Stimulated activated CD8-positive, alpha-beta memory T cell treated with anti-CD3 and anti-CD28 coated beads, Interleukin-4, amount 100 ng/mL, for 48 hours (primary cell): ENCODE results near the gene PPP1CA.

Experiments
- DNase-seq: peaks from one replicate; pipeline ENCODE4 v3.0.0-alpha.2; 2020

Gene PPP1CA

DNA sequence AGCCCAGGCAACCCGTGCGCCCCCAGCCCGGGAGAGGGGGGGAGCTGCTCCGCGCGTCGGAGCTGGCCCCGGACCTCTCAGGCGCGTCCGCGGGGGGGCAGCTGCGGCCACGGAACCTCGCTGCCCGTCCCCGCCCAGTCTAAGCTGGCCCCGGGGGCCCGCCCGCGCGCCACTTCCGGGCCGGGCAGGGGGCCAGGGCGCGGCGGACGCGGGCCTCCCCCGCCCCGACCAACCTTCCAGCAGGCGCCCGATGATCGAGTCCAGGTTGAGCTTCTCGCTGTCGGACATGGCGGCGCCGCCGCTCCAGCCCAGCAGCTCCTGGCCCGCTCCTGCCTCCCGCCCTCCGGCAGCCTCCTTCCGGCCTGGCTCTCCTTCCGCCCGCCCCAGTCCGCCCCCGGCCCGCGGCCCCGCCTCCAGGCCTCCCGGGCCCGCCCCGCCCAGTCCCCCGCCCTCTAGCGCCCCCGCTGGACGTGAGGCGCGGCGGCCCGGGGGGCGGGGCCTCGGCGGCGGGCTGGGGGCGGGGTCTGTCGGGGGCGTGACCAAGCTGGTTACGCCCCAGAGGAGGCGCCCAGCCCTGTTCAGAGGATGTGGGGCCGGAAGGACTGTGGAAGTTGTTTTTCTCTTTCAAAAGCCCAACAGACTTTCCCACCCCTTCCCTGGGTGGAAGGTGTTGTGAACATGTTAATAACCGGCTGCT is at the start of gene PPP1CA:
TSS of gene PPP1CA (minus strand) at position 364 of the 697 bp plus-strand sequence. CDS start at position 288, 76 bp downstream.
- DNase-seq, result peak; percentile 92

GRCh38 chr11:67450796-67451657 is 49.4 kb upstream of the PPP1CA start:
- DNase-seq, result no peak

DNA sequence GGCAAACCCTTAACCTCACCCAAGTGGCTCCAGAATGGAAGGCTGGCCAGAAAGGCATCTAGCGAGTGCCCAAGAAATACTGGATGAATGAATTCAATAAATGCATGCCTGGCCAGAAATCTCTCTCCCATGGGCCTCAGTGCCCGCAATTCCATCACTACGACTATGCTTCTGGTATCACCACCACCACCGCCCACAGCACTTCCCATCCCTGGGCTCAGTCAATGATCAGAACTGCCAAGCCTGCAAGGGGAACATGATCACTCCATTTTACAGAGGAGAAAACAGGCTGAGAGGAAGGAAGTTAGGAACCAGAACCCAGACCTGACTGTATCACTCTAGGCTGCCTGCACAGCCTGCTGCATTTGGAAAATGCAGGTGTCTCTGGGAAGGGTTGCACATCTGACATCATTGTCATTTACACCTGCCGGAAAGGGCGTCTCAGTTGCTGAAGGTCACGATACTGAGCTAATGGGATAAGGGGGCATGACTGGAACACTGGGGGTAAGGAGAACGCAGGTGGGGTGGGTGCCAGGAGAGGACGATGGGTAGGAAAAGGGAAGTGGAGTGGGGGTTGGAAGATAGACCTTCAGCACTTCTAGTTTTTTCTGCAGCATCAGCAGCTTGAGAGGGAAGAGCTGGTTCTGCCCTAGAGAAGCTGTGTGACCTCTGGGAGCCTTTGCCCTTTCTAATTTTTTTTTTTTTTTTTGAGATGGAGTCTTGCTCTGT is 47.6 kb upstream of the PPP1CA start:
- no peak for DNase-seq

GRCh38 chr11:67448220-67448609 is 46.6 kb upstream of the PPP1CA start:
- DNase-seq, result no peak

DNA sequence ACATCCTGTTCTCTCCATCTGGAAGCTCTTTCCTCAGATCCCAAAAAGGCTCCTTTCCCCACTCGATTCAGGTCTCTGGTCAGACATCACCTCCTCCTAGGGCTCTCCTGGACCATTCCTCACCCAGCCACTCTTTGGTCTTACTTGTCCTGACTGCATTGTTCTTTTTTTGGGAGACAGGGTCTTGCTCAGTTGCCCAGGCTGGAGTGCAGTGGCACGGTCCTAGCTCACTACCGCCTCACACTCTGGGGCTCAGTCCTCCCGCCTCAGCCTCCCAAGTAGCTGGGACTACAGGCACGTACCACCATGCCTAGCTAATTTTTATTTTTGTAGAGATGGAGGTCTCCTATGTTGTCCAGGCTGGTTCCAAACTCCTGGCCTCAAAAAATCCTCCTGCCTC is 43.9 kb upstream of the PPP1CA start:
- DNase-seq, result no peak

GRCh38 chr11:67442504-67443404 is 41.1 kb upstream of the PPP1CA start:
- no peak for DNase-seq

- DNase-seq, result no peak
Measured at GRCh38 chr11:67441731-67442351, 40.2 kb upstream of the PPP1CA start.

DNA sequence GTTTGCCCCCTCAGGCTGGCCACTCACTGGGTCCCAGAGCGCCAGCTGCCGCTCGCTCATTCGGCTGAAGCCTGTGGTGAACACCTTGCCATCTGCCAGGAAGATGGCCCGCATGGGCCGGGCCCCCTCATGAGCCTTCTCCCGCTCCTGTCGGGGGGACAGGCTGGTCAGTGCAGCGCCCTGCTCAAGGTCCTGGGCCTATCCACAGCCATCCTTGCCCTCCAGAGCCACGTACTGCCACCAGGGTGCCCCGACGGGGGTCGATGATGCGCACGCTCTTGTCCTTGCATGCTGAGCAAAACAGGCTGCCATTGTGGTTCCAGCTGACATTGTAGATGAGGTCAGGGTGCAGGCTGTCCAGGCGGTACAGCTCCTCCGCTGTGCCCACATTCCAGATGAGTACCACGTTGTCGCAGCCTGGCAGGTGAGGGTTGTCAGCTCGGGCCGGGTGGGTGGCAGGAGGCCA is 39.5 kb upstream of the PPP1CA start:
- no peak for DNase-seq

GRCh38 chr11:67440229-67441097 is 38.8 kb upstream of the PPP1CA start:
- DNase-seq, result no peak

GRCh38 chr11:67439321-67440228 is 37.9 kb upstream of the PPP1CA start:
- peak; percentile 67 for DNase-seq

DNA sequence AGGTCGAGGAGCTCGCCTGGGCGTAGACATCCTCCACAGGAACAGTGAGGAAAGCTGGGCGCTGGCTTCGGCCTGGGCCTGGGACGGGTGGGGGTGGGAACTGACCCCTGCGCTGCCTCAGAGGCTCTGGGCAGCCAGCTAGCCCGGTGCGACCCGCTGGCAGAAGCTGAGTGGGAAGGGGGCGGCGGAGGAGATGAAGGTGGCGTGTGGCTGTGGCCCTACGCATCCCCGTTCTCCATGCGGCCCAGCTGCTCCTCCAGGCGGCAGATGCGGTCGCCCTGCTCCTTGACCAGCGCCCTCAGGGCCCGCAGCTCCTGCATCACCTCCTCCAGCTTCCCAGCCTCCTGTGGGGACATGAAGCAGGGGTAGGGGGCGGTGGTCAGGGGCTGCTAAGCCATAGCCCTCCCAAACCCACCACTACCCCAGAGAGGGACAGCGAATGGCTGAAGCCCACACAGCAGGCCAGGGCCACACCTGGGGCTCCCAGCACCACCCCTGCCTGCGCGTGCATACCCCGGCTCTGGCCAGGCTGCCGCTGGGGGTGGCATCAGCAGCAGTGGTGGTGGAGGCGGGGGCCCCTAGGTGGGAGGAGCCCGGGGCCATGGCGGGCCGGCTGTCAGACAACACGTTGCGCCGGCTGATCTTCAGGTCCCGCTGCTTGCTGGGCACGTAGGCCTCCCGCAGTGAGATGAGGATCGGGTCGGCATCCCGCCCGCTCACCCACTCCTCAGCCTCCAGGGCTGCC is 36.7 kb upstream of the PPP1CA start:
- DNase-seq, result peak; percentile 88

- no peak for DNase-seq
Measured at GRCh38 chr11:67437809-67438157, 36.1 kb upstream of the PPP1CA start.

DNA sequence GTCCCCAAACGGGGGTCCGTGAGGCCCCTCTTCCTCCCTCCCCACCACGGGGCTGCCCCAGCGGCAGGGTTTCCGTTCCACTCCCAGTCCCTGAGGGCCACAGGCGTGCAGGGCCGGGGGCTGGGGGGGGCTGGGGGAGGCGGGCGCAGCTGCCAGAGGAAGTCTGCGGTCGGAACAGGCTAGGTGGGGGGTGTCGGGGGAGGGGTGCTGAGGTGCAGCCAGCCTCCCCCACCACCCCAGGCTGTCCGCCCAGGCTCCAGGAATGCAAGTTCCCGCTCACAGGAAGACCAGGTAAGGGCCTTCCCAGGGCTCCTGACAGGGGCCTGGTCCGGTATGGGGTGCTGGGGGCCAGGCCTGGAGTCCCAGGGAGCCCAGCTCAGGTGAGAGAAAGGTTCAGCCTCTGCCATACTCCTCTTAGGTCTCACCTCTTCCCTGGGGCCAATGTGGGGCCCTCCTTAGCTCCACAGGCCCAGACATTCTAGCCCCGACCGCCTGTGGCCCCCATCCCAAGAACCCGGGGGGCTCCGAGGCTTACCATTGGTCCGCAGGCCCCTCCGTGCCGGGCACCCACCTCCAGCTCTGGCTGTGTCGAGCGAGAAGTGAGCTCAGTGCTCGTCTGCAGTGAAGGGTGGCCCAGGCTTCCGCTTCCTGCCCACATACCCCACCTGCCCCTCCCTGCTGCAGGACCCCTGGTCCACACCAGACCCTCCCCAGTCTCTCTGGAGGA is 35.6 kb upstream of the PPP1CA start, which contains the start of gene PTPRCAP:
TSS of gene PTPRCAP (minus strand) at position 601 of the 727 bp plus-strand sequence. CDS start at position 538, 63 bp downstream.
- peak; percentile 78 for DNase-seq

DNA sequence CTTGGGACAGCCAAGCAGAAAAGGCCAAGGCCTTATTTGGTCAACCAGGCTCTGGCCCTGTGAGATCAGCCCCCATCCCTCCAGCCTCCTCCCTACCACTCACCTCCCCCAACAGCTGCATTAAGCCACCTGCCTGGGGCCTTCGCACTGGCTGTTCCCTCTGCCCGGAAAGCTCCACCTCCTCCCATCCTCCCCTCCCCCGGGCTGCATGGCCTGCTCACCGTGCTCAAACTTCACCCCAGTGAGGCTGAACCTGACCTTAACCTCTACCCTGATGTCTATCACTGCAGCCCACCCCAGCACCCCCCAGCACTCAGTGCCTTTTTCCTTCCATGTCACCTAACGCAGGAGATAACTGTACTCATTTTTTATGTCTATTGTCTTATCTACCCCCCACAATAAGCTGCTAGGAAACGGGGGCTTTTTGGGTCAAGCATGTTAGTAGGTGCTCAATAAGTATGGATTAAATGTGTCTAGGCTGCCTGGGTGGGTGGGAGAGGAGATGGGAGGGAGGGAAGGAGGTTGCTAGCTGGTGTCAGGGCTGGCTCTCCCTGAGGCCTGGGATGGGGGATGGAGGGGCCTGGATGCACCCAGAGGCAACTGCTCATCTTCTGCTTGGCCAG is 34.9 kb upstream of the PPP1CA start:
- peak; percentile 87 for DNase-seq

DNA sequence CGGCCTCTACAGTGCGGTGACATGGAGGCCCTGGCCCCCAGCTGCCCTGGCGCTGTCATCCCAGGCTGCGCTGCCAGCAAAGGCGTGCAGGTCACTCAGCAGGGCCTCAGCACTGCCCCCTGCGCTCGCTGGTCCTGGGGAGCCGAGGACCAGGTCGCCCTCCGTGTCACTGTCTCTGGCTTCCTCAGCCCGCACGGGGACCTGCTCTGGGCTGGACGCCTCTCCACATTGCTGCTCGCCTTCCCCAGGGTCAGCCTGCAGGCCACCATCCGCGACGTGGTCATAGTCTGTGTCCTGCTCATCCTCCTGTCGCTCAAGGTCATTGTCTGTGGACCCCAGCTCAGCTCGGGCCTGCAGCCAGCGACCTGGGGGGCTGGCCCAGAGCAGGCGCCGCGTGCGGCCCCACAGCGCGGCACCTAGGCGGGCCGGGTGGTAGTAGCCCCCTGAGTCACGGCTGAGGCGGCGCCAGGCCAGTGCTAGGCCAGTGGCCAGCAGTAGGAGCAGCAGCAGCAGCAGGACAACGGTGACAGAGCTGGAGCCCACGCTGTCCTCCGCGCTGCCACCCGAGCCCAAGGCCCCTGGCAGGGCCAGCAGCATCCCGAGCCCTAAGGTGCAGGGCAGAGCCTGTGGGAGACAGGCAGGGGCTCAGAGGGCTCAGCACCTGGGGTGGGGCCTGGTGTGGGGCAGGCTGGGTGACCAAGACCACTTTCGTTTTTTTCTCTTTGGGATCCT is 34.2 kb upstream of the PPP1CA start:
- no peak for DNase-seq

DNA sequence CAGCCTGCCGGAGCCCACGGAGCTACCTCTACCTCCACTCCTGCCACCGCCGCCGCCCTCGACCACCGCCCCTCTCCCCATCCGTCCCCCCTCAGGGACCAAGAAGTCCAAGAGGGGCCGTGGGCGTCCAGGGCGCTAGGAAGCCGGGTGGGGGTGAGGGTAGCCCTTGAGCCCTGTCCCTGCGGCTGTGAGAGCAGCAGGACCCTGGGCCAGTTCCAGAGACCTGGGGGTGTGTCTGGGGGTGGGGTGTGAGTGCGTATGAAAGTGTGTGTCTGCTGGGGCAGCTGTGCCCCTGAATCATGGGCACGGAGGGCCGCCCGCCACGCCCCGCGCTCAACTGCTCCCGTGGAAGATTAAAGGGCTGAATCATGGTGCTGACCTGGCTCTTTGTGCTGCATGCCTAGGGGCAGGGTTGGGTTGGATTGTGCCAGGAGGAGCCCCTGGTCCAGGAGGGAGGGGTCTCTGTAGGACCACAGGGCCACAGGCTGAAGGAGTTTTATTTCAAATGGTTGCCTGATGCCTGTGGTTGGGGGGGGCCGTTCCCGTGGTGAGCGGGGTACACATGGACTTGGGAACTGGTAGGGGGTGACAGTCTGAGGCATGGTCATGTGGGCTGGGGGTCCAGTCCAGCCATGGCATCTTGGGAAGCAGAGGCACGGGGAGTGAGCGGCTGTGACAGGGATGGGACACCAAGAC is 33.5 kb upstream of the PPP1CA start:
- DNase-seq, result peak; percentile 68
